ENCODE measurements around the gene C16orf96.

C16orf96 gene

DNA sequence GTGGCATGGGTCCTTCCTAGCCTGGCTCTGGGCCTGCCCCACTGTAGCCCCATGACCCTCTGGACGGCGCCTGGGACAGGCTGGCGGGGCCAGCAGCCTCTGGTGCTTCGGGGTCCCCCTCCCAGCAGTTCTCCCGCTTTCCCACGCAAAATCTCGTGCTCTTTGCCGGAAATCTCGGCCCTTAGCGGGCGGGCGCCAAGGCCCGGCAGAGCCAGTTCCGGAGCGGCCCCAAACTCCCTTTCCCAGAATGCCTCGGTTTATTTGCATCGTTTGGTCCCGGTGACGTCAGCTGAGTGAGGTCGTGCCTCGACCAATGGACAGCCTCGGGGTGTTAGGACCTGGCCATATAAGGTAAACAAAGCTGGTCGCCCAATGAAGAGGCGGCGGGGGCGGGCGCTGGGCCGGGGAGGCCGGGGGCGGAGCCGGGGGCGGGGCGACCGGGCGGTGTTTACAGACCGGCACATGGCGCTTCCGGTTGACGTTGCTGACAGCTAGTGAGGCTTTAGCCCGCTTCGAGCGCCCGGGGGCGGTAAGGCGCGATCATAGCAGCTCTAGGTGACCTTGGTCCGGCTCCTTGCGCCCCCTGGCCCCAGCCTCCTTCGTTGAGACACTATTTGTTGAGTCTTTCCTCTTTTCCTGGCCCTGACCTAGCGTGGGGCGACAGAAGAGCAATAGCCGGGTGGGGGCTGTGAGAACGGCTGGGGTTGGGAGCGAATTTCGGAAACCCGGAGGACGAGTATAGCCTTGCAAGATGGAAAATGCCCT is 60.1 kb downstream of the C16orf96 start:
- H4K91ac ChIP-seq (ENCODE audit: low read depth, low read length, poor library complexity): no peak overlapping the region
- peak overlapping the region; percentile 90 for H2BK15ac ChIP-seq (ENCODE audit: low read length)
- H3K4me3 ChIP-seq (ENCODE audit: low read length in 2 of 2): peak overlapping the region; percentile 55 to 66
- H2BK120ac ChIP-seq (ENCODE audit: low read depth, low read length): peak overlapping the region; percentile 6
- H3K14ac ChIP-seq (ENCODE audit: low read length): no peak overlapping the region
- H3K4ac ChIP-seq (ENCODE audit: low read length): no peak overlapping the region
- H3K27me3 ChIP-seq (ENCODE audit: control insufficient read depth in 3 of 3, insufficient read depth in 3 of 3, low read depth in 1 of 3, low read length in 3 of 3): peaks cover 0 to 6% (median 0%) of the 10 kb centered on the region in 3 experiments
- no CpG with 5 or more reads among the region's 57 CpGs for WGBS, 2 donors (ENCODE audit: extremely low coverage in 2 of 2, insufficient read length in 2 of 2, insufficient replicate concordance in 1 of 2)
- H2BK5ac ChIP-seq (ENCODE audit: low read length): peak overlapping the region; percentile 44
- H3K36me3 ChIP-seq (replicated peaks in 1 of 2; ENCODE audit: control insufficient read depth in 2 of 2, insufficient read depth in 2 of 2, low read length in 2 of 2): no peaks in the 10 kb centered on the region
- DNase-seq (ENCODE audit: low spot score): peak; percentile 99
- no peak overlapping the region for H2BK12ac ChIP-seq (ENCODE audit: low read length)
- peak overlapping the region; percentile 94 for H2AFZ ChIP-seq (ENCODE audit: low read length)
- peak overlapping the region; percentile 74 for H3K27ac ChIP-seq (replicated peaks; ENCODE audit: low read length)
- peak overlapping the region; percentile 64 for H3K4me2 ChIP-seq (ENCODE audit: insufficient read depth, low read length, poor library complexity, severe bottlenecking)
- H3K18ac ChIP-seq (ENCODE audit: low read length): peak overlapping the region; percentile 77
- H3K23ac ChIP-seq (ENCODE audit: low read depth, low read length, poor library complexity): peak overlapping the region; percentile 60
- H3K79me1 ChIP-seq (ENCODE audit: low read depth, low read length): peaks cover 12% of the 10 kb centered on the region
- peak overlapping the region; percentile 83 for H4K8ac ChIP-seq (ENCODE audit: low read depth, low read length)
- peak overlapping the region; percentile 78 for H3K9ac ChIP-seq (ENCODE audit: low read depth, low read length, poor library complexity)
- no peak overlapping the region for H2AK5ac ChIP-seq (ENCODE audit: low read depth, low read length)
- H3K9me3 ChIP-seq (replicated peaks in 1 of 2; ENCODE audit: control insufficient read depth in 2 of 2, insufficient read depth in 1 of 2, low read depth in 1 of 2, low read length in 2 of 2): no peaks in the 10 kb centered on the region
- peaks cover 11 to 16% of the 10 kb centered on the region in 2 donors for H3K4me1 ChIP-seq (ENCODE audit: control insufficient read depth in 2 of 2, insufficient read depth in 1 of 2, low read depth in 1 of 2, low read length in 2 of 2)

DNA sequence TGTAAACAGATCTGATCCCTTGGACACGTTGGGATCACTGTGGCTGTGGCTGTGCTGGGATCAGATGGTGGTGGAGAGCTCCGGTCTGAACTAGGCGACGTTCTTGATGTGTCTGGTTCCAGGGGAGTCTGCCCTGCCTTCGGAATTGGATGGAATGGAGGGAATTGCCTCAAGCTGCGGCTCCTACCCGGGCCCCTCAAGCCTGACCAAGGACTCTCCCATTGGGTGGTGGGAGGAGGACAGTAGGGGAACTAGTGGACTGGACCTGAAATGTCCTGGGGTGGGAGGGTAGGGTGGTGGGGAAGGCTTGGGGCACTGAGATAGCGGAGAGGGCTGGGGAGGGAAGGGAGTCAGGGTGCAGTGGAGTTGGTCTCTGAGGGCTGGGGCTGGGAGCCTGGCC is 61.7 kb downstream of the C16orf96 start:
- Histone ChIP-seq H3K4me3 (ENCODE audit: low read length in 2 of 2) (no peak overlapping the region), H3K79me1 (ENCODE audit: low read depth, low read length) (peaks cover 9% of the 10 kb centered on the region), H3K9ac (ENCODE audit: low read depth, low read length, poor library complexity) (peak overlapping the region; percentile 50), H2AK5ac (ENCODE audit: low read depth, low read length) (no peak overlapping the region), H3K9me3 (replicated peaks in 1 of 2; ENCODE audit: control insufficient read depth in 2 of 2, insufficient read depth in 1 of 2, low read depth in 1 of 2, low read length in 2 of 2) (no peaks in the 10 kb centered on the region), H2BK15ac (ENCODE audit: low read length) (no peak overlapping the region), H4K8ac (ENCODE audit: low read depth, low read length) (no peak overlapping the region), H3K27me3 (ENCODE audit: control insufficient read depth in 3 of 3, insufficient read depth in 3 of 3, low read depth in 1 of 3, low read length in 3 of 3) (peaks cover 0 to 6% (median 0%) of the 10 kb centered on the region in 3 experiments), H3K4me2 (ENCODE audit: insufficient read depth, low read length, poor library complexity, severe bottlenecking) (no peak overlapping the region), H3K36me3 (replicated peaks in 1 of 2; ENCODE audit: control insufficient read depth in 2 of 2, insufficient read depth in 2 of 2, low read length in 2 of 2) (no peaks in the 10 kb centered on the region), H2BK5ac (ENCODE audit: low read length) (no peak overlapping the region), H2BK120ac (ENCODE audit: low read depth, low read length) (no peak overlapping the region), H3K4ac (ENCODE audit: low read length) (no peak overlapping the region), H3K18ac (ENCODE audit: low read length) (no peak overlapping the region), H4K91ac (ENCODE audit: low read depth, low read length, poor library complexity) (no peak overlapping the region), H2BK12ac (ENCODE audit: low read length) (no peak overlapping the region), H3K4me1 (ENCODE audit: control insufficient read depth in 2 of 2, insufficient read depth in 1 of 2, low read depth in 1 of 2, low read length in 2 of 2) (peaks cover 11 to 16% of the 10 kb centered on the region in 2 donors), H2AFZ (ENCODE audit: low read length) (no peak overlapping the region), H3K23ac (ENCODE audit: low read depth, low read length, poor library complexity) (no peak overlapping the region), H3K14ac (ENCODE audit: low read length) (no peak overlapping the region), H3K27ac (replicated peaks; ENCODE audit: low read length) (no peak overlapping the region)
- no peak for DNase-seq (ENCODE audit: low spot score)
- WGBS, 2 donors (ENCODE audit: extremely low coverage in 2 of 2, insufficient read length in 2 of 2, insufficient replicate concordance in 1 of 2): no CpG with 5 or more reads among the region's 8 CpGs

GRCh38 chr16:4618645-4619418 is 62.7 kb downstream of the C16orf96 start:
- H2BK120ac ChIP-seq (ENCODE audit: low read depth, low read length): no peak overlapping the region
- no peak overlapping the region for H4K91ac ChIP-seq (ENCODE audit: low read depth, low read length, poor library complexity)
- WGBS, 2 donors (ENCODE audit: extremely low coverage in 2 of 2, insufficient read length in 2 of 2, insufficient replicate concordance in 1 of 2): no CpG with 5 or more reads among the region's 8 CpGs
- no peak overlapping the region for H3K14ac ChIP-seq (ENCODE audit: low read length)
- H3K36me3 ChIP-seq (replicated peaks in 1 of 2; ENCODE audit: control insufficient read depth in 2 of 2, insufficient read depth in 2 of 2, low read length in 2 of 2): no peaks in the 10 kb centered on the region
- H3K4me3 ChIP-seq (ENCODE audit: low read length in 2 of 2): no peak overlapping the region
- peaks cover 1% of the 10 kb centered on the region for H3K79me1 ChIP-seq (ENCODE audit: low read depth, low read length)
- no peak overlapping the region for H4K8ac ChIP-seq (ENCODE audit: low read depth, low read length)
- peak overlapping the region; percentile 44 for H2BK5ac ChIP-seq (ENCODE audit: low read length)
- H3K4ac ChIP-seq (ENCODE audit: low read length): no peak overlapping the region
- no peak overlapping the region for H3K23ac ChIP-seq (ENCODE audit: low read depth, low read length, poor library complexity)
- H2AK5ac ChIP-seq (ENCODE audit: low read depth, low read length): peak overlapping the region; percentile 14
- no peak for DNase-seq (ENCODE audit: low spot score)
- no peak overlapping the region for H2AFZ ChIP-seq (ENCODE audit: low read length)
- no peak overlapping the region for H3K9ac ChIP-seq (ENCODE audit: low read depth, low read length, poor library complexity)
- H2BK12ac ChIP-seq (ENCODE audit: low read length): no peak overlapping the region
- H3K27me3 ChIP-seq (ENCODE audit: control insufficient read depth in 3 of 3, insufficient read depth in 3 of 3, low read depth in 1 of 3, low read length in 3 of 3): peaks cover 0 to 2% (median 0%) of the 10 kb centered on the region in 3 experiments
- H3K9me3 ChIP-seq (replicated peaks in 1 of 2; ENCODE audit: control insufficient read depth in 2 of 2, insufficient read depth in 1 of 2, low read depth in 1 of 2, low read length in 2 of 2): no peaks in the 10 kb centered on the region
- no peak overlapping the region for H2BK15ac ChIP-seq (ENCODE audit: low read length)
- H3K4me1 ChIP-seq (ENCODE audit: control insufficient read depth in 2 of 2, insufficient read depth in 1 of 2, low read depth in 1 of 2, low read length in 2 of 2): peaks cover 5 to 9% of the 10 kb centered on the region in 2 donors
- H3K4me2 ChIP-seq (ENCODE audit: insufficient read depth, low read length, poor library complexity, severe bottlenecking): no peak overlapping the region
- H3K18ac ChIP-seq (ENCODE audit: low read length): no peak overlapping the region
- H3K27ac ChIP-seq (replicated peaks; ENCODE audit: low read length): no peak overlapping the region

- no peak overlapping the region for H3K23ac ChIP-seq (ENCODE audit: low read depth, low read length, poor library complexity)
- H2AFZ ChIP-seq (ENCODE audit: low read length): no peak overlapping the region
- peaks cover 5 to 7% of the 10 kb centered on the region in 2 donors for H3K4me1 ChIP-seq (ENCODE audit: control insufficient read depth in 2 of 2, insufficient read depth in 1 of 2, low read depth in 1 of 2, low read length in 2 of 2)
- no peak overlapping the region for H4K91ac ChIP-seq (ENCODE audit: low read depth, low read length, poor library complexity)
- WGBS, 2 donors (ENCODE audit: extremely low coverage in 2 of 2, insufficient read length in 2 of 2, insufficient replicate concordance in 1 of 2): no CpG with 5 or more reads among the region's 7 CpGs
- H3K27ac ChIP-seq (replicated peaks; ENCODE audit: low read length): no peak overlapping the region
- H3K9me3 ChIP-seq (replicated peaks in 1 of 2; ENCODE audit: control insufficient read depth in 2 of 2, insufficient read depth in 1 of 2, low read depth in 1 of 2, low read length in 2 of 2): peaks cover 0 to 6% of the 10 kb centered on the region in 2 donors
- DNase-seq (ENCODE audit: low spot score): no peak
- peaks cover 0 to 15% of the 10 kb centered on the region in 2 donors for H3K36me3 ChIP-seq (replicated peaks in 1 of 2; ENCODE audit: control insufficient read depth in 2 of 2, insufficient read depth in 2 of 2, low read length in 2 of 2)
- H3K9ac ChIP-seq (ENCODE audit: low read depth, low read length, poor library complexity): no peak overlapping the region
- H3K79me1 ChIP-seq (ENCODE audit: low read depth, low read length): peaks cover 7% of the 10 kb centered on the region
- H2BK120ac ChIP-seq (ENCODE audit: low read depth, low read length): no peak overlapping the region
- H3K4me3 ChIP-seq (ENCODE audit: low read length in 2 of 2): no peak overlapping the region
- H3K4me2 ChIP-seq (ENCODE audit: insufficient read depth, low read length, poor library complexity, severe bottlenecking): no peak overlapping the region
- no peak overlapping the region for H2BK15ac ChIP-seq (ENCODE audit: low read length)
- H2BK12ac ChIP-seq (ENCODE audit: low read length): no peak overlapping the region
- no peak overlapping the region for H2AK5ac ChIP-seq (ENCODE audit: low read depth, low read length)
- no peak overlapping the region for H3K14ac ChIP-seq (ENCODE audit: low read length)
- H4K8ac ChIP-seq (ENCODE audit: low read depth, low read length): no peak overlapping the region
- no peaks in the 10 kb centered on the region for H3K27me3 ChIP-seq (ENCODE audit: control insufficient read depth in 3 of 3, insufficient read depth in 3 of 3, low read depth in 1 of 3, low read length in 3 of 3)
- no peak overlapping the region for H3K4ac ChIP-seq (ENCODE audit: low read length)
- H3K18ac ChIP-seq (ENCODE audit: low read length): no peak overlapping the region
- no peak overlapping the region for H2BK5ac ChIP-seq (ENCODE audit: low read length)
Observed at GRCh38 chr16:4623593-4623992, 67.5 kb downstream of the C16orf96 start.
